NCI-H510A (cell line): ENCODE measurements around the gene AKAP7.
"Not testable (repeated sequence)": the region's sequence is repeated elsewhere in the genome, so short reads cannot be mapped to it uniquely, and the experiment has no call there.

Source experiments
- DNase-seq: peaks from one replicate; lab custom pipeline; 2025; lab: John Stamatoyannopoulos, UW

Gene AKAP7

GRCh38 chr6:131135244-131136020 lies at the start of gene AKAP7:
AKAP7 (plus strand) TSS chr6:131135467; CDS start chr6:131135764, 297 bp downstream.
- DNase-seq = no peak

GRCh38 chr6:131090339-131090738 lies 44.9 kb upstream of the AKAP7 start:
- DNase-seq = not testable (repeated sequence)

DNA sequence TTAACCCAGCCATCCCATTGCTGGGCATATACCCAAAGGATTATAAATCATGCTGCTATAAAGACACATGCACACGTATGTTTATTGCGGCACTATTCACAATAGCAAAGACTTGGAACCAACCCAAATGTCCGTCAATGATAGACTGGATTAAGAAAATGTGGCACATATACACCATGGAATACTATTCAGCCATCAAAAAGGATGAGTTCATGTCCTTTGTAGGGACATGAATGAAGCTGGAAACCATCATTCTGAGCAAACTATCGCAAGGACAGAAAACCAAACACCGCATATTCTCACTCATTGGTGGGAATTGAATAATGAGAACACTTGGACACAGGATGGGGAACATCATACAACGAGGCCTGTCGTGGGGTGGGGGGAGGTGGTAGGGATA lies 43.3 kb upstream of the AKAP7 start:
- not testable (repeated sequence) for DNase-seq

DNA sequence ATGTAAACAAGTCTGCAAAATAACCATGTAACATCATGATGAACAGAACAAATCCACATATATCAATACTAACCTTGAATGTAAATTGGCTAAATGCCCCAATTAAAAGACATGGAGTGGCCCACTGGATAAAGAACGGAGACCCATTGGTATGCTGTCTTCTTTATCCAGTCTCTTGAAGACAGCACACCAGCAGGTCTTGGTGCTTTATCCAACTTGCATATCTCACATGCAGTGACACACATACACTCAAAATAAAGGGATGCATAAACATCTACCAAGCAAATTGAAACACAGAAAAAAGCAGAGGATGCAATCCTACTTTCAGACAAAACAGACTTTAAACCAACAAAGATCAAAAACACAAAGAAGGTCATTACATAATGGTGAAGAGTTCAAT lies 41.9 kb upstream of the AKAP7 start:
- DNase-seq = no peak

GRCh38 chr6:131096786-131097185 lies 38.5 kb upstream of the AKAP7 start:
- no peak for DNase-seq

DNA sequence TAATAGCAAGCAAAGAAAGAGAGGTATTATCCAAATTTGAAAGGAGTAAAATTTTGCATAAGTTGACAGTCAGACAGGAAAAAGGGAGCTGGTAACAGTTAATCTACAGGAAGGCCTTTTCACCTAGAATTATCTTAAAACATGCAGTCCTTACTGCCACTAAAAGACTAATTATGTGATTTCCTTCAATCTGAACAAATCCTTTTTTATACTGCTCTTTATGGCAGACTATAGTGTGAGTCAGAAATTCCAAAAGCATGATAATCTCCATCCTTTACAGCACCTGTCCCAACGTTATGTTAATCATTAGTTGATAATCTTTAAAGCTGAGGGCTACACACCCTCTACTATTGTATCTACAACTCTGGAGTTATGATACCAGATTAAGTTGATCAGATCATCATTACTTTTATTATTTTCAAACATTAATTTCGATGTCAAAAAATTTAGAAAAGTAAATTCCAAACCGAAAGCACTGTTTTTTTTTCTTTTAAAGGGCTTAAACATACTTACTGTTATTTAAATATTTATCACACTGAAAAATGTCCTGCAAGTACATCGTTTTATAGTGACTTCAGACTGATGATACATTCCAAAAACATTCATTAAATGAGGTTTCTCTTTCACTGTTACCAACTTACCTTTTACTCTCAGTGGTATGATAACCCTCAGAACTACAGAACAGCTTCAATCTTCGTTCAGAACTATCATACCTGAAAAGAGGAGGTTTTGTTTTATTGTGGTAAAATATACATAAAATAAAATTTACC lies 33.2 kb upstream of the AKAP7 start:
- DNase-seq = no peak

- DNase-seq = no peak
Measured at GRCh38 chr6:131103296-131103695, 32.0 kb upstream of the AKAP7 start.

DNA sequence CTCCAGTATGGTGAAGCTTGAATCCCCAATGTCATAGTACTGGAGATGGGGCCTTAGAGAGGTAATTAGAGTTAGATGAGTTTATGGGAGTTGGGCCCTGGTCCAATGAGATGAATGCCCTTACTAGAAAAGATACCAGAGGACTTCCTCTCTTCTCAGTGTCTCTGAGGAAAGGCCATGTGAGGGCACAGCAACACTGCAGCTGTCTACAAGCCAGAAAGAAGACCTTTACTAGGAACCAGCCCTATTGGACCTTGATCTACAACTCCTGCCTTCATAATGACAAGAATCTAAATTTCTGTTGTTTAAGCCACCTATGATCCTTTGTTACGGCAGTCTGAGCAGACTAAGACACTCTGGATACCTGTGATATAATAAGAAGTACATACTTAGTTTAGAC lies 31.4 kb upstream of the AKAP7 start:
- DNase-seq = no peak

DNA sequence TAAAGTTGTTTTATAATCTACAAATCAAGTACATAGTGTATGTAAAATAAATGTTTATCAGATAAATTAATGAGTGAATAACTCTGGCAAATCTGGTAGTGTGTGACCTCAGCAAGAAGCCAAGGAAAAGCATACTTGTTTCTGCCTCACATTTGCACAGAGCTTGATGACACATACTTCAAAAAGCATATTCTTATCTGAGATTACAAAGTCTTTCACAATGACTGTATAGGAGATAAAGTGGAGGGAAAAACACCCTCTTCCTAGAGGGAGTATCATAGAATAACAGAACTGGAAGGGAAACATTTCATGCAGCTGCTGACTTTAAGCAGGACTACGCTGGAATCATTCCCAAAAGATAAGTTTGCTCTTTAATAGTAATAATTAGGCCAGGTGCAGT lies 28.1 kb upstream of the AKAP7 start:
- no peak for DNase-seq

DNA sequence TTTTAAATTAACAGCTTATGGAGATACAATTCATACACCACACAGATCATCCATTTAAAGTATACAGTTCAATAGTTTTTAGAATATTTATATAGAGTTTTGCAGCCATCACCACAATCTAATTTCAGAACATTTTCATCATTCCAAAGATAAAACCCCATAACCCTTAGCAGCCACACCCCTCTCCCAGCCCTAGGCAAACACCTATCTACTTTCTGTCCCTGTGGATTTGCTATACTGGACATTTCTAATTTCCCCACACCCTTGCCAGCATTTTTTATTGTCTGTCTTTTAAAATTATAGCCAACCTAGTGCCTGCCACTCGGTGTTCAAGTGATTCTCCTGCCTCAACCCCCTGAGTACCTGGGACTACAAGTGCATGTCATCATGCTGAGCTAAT lies 23.0 kb upstream of the AKAP7 start:
- no peak for DNase-seq

DNA sequence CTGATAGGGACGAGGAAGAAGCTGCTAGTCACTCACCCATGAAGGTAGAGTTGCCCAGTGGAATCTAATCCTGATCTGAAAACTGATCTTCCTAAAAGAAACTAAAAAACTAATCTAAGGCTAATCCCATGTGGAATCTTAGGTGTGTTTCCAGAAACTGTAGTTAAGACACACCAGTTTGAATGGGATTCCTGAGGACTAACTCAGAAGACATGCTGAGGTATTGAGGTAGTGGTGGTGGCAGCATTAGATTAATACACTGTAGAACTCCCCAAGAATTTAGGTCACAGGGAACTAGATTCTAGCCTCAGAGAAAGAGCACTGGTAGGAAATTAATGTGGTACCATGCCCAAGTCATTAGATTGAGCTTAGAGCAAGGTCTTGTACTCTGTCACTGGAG lies 19.6 kb upstream of the AKAP7 start:
- DNase-seq = no peak

DNA sequence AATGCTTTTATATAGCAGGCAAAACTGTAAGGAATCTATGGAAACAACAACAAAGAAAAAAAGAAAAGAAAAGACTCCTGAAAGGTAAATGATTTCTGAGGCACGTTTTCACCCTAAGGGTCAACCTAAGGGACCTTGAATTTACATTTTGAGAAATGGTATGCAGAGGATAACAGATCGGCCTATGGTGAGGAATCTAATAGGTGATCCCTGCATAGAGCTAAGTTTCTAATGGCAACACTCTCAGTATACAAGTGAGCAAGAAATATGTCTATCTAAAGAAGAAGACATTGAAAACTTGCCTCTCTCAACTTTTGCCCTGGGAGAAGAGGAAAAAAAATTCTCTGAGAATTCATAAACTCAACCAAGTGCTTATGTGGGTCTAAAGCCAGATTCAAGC lies 18.9 kb upstream of the AKAP7 start:
- no peak for DNase-seq

DNA sequence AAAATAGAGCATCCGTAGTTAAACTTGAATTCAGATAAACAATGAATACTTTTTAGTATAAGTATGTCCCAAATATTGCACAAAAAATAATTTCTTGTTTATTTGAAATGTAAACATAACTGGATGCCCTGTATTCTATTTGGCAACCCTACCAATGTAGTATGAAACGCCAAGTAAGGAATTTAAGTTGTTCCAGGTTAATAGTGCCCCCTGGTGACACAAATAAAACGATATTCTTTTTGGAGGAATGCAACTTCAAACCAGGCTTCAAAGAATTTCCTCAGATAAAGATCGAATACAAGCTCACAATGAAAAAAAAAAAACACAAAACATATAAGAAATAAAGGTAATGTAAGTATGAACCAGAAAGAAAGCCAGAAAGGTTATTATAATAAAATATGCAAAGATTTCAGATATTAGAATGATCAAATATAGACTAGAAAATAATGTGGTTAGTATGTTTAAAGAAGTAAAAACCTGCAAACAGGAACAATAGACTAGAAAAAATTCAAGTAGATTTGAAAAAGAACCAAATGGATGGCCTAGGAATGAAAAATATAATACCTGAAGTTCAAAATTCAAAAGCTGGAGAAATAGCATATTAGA lies 18.4 kb upstream of the AKAP7 start:
- DNase-seq = no peak

GRCh38 chr6:131117878-131118277 lies 17.4 kb upstream of the AKAP7 start:
- no peak for DNase-seq

- DNase-seq = no peak
Measured at GRCh38 chr6:131122007-131122406, 13.3 kb upstream of the AKAP7 start.

- DNase-seq = no peak
Measured at GRCh38 chr6:131122516-131122915, 12.8 kb upstream of the AKAP7 start.

DNA sequence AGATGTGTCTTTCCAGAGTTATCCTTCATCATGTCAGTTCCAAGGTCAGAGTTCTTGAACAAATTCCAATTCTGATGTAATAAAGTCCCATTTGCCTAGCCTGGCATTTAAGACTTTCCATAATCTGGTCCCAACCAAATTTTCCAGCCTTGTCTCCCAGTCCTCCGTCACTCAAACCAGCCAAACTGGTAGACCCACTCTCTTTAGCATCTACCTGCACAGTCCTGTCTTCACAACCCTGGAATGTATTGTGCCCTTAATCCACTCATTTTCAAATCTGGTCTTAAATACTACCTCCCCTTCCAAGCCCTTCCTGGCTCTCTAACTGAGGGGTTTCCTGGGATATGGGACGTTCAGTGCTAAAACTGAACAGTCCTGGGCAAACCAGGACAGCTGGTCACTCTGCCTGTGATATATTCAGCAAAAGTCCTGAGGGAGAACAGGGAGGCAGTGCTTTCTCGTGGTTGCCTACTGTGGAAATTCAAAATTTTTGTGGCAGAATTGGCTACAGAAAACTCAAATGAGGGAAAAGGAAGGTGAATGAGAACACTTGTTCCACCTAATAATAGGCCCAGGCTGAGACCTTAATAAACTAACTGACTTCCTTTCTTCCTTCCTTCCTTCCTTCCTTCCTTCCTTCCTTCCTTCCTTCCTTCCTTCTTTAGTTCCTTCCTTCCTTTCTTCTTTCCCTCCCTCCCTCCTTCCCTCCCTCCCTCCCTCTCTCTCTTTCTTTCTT lies 10.8 kb upstream of the AKAP7 start:
- no peak for DNase-seq

DNA sequence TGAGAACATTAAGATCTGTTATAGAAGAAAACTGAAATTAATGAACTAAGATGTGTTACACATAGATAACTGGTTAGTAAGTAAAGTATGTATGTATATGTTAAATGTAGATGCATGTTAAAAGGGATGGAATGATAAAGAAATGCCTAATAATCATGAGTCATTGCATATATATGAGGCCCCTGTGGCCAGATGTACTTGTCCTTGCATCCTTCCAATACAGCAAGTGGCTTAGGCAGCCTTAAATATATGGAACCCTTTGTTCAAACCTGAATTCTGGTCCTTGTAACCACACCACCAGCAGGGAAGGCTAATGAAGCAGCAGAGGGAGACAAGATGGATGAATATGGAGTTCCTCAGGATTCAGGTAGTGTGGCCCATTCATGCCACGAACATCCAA lies 9.8 kb upstream of the AKAP7 start:
- no peak for DNase-seq

GRCh38 chr6:131129689-131130553 lies 5.3 kb upstream of the AKAP7 start:
- DNase-seq = no peak

DNA sequence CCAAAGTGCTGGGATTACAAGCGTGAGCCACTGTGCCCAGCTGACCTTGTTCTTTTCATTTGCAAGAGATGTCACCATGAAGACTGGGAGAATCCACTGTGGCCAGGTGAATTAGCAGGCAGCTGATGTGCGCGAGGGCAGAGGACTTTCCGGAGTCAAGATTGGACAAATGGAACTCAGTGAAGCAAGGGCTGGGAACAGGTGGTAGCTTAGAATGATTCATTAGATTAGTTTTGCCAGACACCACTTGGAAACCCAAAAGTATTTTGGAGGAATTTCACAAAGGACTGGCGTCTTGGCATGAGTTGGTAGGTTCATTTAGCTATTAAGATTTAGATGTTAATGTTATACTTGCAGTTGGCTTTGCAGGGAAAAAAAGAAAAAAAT lies 4.7 kb upstream of the AKAP7 start:
- DNase-seq = no peak

DNA sequence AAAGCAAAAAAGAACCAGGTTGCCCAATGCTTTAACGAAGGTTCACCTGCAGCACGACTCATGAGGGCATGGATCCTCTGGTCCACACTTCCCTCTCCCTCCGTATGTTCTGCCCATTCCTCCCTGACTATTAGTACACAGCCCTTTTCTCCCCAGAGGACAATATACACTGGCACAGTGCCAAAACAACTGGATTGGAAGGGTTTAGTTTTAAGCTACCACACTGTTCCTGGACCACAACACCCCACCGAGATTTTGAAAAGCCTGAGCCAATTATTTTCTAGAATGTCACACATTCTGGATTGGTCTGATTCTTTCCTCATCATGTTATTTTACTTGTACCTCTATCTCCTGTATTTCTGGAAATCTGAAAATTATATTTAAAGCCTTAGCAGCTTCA lies 2.9 kb upstream of the AKAP7 start:
- no peak for DNase-seq
